ENCODE measurements around the gene ALDH18A1.

- TF ChIP-seq CTCF (IDR thresholded peaks at IDR 0.05; ENCODE audit: low read depth, low read length) (no peak), MAX (IDR thresholded peaks at IDR 0.05; ENCODE audit: low read depth, low read length) (no peak), POLR2A (IDR thresholded peaks at IDR 0.05; ENCODE audit: extremely low read depth, insufficient read length) (no peak), MYC (IDR thresholded peaks at IDR 0.05; ENCODE audit: low read depth, low read length) (no peak)
These were observed 85.1 kb downstream of the ALDH18A1 start for GRCh38 chr10:95571390-95571789.

All from NB4 (cell line).